GM19023 (cell line): ENCODE measurements around the gene SHROOM3.
"Not testable (repeated sequence)": the region's sequence is repeated elsewhere in the genome, so short reads cannot be mapped to it uniquely, and the experiment has no call there.

Experiments used
- ATAC-seq: cut with Tn5 transposase; IDR thresholded peaks from one replicate; pipeline ENCODE4 v1.9.1; 2021; ENCODE audit warnings: mild to moderate bottlenecking, moderate library complexity; ENCODE audit not compliant: unreplicated experiment

The SHROOM3 gene

GRCh38 chr4:76443376-76443775, 8.3 kb downstream of the SHROOM3 start:
- ATAC-seq, result no peak

- ATAC-seq, result no peak
Observed at GRCh38 chr4:76445911-76446310, 10.9 kb downstream of the SHROOM3 start.

- ATAC-seq, result no peak
Observed at GRCh38 chr4:76447393-76447851, 12.4 kb downstream of the SHROOM3 start.

GRCh38 chr4:76448211-76448610, 13.2 kb downstream of the SHROOM3 start:
- no peak for ATAC-seq

GRCh38 chr4:76449362-76449767, 14.3 kb downstream of the SHROOM3 start:
- ATAC-seq, result no peak

DNA sequence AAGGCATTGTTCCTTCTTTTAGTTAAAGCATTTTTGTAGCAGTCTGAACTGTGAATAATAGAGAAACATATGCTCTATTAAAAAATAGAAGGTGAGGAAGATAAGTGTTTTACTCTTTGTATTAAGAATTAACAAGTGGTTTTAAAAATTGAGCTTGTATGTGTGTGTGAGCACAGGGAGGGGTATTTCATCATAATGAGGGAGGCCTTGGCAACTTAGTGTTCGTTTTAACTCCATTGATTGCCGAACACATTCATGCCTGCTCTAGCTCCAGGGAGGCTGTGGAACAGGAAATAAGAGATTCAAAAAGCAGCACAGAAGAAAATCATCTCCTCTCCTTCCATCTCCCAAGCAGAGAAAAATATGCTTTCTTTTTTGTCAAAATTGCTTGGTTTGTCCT, 14.8 kb downstream of the SHROOM3 start:
- ATAC-seq, result no peak

DNA sequence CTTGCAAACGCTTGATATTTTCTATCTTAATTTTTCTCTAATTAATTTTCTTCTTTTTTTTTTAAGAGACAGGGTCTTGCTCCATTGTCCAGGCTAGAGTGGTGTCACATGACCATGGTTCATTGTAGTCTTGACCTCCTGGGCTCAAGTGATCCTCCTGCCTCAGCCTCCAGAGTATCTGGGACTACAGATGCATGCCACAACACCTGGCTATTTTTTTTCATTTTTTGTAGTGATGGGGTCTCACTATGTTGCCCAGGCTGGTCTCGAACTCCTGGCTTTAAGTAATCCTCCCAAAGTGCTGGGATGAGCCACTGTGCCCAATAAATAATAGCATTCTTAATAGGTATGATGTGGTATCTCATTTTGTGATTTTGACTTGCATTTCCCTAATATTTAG, 18.2 kb downstream of the SHROOM3 start:
- no peak for ATAC-seq

DNA sequence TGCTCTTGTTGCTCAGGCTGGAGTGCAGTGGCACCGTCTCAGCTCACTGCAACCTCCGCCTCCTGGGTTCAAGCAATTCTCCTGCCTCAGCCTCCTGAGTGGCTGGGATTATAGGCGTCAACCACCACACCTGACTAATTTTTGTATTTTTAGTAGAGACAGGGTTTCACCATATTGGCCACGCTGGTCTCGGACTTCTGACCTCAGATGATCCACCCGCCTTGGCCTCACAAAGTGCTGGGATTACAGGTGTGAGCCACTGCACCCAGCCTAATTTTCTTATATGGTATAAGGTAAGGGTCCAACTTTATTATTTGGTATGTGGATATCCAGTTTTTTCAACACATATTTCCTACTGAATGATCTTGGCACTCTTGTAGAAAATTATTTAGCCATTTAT, 19.0 kb downstream of the SHROOM3 start:
- ATAC-seq, result not testable (repeated sequence)

DNA sequence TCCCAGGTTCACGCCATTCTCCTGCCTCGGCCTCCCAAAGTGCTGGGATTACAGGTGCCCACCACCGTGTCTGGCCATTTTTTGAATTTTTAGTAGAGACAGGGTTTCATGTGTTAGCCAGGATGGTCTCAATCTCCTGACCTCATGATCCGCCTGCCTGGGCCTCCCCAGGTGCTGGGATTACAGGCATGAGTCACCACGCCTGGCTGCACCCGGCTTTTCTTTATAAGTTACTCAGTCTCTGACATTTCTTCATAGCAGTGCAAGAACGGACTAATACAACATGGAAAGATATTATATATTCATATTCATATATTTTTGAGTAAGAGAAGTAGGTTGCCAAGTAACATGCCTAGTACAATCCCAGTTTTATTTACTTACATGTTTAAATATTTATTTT, 22.9 kb downstream of the SHROOM3 start:
- no peak for ATAC-seq

DNA sequence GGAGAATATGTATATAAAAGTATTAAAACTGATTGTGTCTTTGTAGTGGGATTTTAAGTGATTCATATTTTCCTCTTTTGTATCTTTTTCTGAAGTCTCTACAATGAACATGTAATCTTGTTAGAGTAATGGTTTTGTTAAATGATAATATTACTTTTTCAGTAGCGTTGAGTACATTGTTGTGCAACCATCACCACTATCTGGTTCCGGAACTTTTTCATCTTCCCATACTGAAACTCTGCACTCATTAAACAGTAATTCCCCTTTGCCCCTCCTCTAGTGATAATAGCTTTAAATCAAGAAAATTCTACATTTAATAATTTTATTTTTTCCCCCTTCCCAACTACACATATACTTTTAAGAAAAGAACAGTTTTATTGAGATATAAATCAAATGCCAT, 23.3 kb downstream of the SHROOM3 start:
- no peak for ATAC-seq

GRCh38 chr4:76458825-76459224, 23.8 kb downstream of the SHROOM3 start:
- no peak for ATAC-seq

- ATAC-seq, result no peak
Observed at GRCh38 chr4:76459291-76459723, 24.3 kb downstream of the SHROOM3 start.

DNA sequence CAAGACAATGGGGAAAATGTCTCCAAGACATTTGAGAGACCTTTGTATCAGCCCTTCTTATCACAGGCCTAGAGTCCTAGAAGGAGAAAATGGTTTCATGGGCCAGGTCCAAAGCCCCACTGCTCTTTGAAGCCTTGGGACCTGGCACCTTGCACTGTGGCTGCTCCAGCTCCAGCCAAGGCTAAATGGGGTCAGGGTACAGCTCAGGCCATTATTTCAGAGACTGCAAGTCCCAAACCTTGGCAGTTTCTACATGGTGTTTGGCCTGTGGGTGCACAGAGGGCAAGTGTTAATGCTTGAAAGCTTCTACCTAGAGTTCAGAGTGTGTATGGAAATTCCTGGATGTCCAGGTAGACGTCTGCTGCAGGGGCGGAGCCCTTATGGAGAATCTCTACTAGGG, 28.5 kb downstream of the SHROOM3 start:
- no peak for ATAC-seq

- no peak for ATAC-seq
Observed at GRCh38 chr4:76470064-76470463, 35.0 kb downstream of the SHROOM3 start.

GRCh38 chr4:76470532-76470931, 35.5 kb downstream of the SHROOM3 start:
- no peak for ATAC-seq

DNA sequence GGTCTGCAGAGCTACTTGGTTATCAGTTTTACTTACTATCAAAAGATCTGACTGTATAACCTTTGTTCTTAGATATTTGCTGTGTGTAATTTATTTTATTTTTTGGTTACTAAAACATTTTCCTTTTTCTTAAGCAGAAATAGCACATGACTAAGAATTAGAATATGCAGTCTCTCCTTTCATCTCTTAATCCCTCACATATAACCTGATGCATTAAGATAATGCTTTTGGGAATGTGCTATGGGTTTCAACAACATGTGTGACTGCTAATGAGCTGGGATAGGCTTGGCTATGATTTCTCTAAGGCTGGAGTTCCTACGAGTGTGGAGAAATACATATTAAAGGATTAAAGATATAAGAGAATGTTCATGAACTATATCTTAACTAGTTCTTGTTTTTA, 41.5 kb downstream of the SHROOM3 start:
- ATAC-seq, result no peak

DNA sequence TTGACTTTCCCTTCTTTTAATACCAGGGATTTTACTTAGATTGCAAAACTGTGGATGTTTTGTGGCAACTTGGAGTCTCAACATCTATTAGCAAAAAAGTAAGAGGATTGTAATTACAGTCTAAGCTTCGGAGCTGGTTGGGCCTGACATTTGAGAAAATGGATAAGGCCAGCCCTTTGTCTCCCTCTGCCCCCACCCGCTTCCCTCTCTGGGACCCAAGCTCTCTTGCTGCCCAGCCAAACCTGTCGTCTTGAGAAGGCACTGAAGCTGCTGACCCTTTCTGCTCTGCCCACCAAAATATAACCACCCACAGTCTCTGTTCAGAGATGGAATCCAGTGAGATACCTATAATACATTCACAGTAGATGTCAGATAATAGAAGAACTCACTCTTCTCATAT, 49.6 kb downstream of the SHROOM3 start:
- no peak for ATAC-seq

GRCh38 chr4:76485450-76485849, 50.4 kb downstream of the SHROOM3 start:
- ATAC-seq, result no peak

- no peak for ATAC-seq
Observed at GRCh38 chr4:76486588-76487276, 51.7 kb downstream of the SHROOM3 start.

- ATAC-seq, result no peak
Observed at GRCh38 chr4:76487621-76488020, 52.6 kb downstream of the SHROOM3 start.

DNA sequence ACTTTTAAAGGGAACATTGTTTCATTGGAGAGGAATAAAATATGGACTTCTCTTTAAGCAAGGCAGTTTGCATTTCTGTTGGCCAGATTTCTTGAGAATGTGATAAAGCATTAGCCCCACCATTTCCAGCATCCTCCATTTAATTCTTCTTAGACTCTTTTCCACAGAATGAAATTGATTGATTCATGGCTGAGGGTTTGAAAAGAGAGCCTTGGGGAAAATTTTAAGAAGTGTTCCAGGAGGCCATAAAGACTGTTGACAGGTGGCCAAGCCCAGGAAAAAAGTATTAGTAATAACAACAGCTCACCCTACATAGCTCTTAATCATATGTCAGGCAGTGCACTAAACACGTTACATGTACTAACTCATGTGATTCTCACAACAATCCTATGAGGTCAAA, 53.4 kb downstream of the SHROOM3 start:
- no peak for ATAC-seq

GRCh38 chr4:76488888-76489685, 54.1 kb downstream of the SHROOM3 start:
- ATAC-seq, result no peak
